RPMI7951 (cell line): ENCODE measurements around the gene KRTAP5-4. TPM values are rescaled to one million over a fixed set of nuclear protein-coding genes. Genes with fewer than 3 reads are reported as not detected.
"Not testable (repeated sequence)": the region's sequence is repeated elsewhere in the genome, so short reads cannot be mapped to it uniquely, and the experiment has no call there.

ENCODE experiments used
- DNase-seq: peaks from one replicate; pipeline ENCODE4 v3.0.0-alpha.2; 2012; ENCODE audit warnings: low read depth
- total RNA-seq: library from RNA; depleted of rRNA; stranded (reverse); fragments of >200 nt; shearing (Covaris generic); gene quantifications from 2 replicates; pipeline ENCODE4 v1.2.3, GENCODE V29; 2014

Gene KRTAP5-4
- total RNA-seq, 1 experiment from 2014 or later, result not detected

DNA sequence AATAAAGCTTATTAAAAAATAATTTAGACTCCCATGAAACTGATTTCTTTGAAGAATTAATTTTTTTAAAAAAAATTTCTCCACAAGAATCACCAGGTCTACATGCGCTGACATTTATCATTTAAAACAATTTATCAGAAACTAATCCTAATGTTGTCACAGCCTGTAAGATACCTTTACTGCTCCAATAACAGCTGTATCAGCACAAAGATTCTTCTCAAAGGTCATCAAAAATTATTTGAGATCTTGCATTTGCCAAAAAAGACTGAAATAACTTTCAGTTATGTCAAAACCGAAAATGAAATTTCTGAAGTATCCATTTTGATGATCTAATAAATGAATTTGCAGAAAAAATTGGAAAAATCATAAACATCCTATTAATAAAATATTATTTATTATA lies 15.7 kb upstream of the KRTAP5-4 start:
- no peak for DNase-seq

- no peak for DNase-seq
Observed at GRCh38 chr11:1636291-1636950, 14.5 kb upstream of the KRTAP5-4 start.

- no peak for DNase-seq
Observed at GRCh38 chr11:1633864-1634263, 11.9 kb upstream of the KRTAP5-4 start.

DNA sequence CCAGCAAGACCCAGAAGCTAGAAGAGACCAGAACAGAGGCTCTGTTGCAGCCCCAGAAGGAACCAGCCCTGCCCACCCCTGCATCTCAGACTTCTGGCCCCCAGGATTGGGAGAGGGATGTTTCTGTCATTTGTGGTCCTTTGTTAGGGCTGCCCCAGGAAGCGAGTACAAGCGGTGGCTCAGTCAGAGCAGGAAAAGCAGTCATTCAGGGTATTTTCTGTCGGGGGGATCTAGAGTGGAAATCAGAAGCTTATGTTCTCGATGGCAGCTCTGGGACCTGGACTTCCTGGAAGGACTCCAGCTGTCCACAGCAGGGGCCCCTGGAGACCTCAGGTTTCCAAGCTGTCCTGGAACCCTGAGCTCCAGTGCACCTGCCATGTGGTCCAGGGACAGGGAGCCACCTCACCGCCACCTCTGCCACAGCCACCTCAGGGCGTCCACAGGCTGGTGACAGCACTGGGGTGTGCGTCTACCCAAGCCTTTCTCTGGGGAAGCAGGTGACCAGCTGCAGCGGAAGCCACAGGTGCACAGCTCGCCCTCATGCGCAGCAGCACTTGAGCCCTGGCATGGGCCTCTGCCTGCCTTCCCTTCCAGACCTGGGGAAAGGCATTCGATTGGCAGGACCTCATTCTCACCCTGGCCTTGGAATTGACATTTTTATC lies 10.2 kb upstream of the KRTAP5-4 start:
- DNase-seq, result no peak

- DNase-seq, result no peak
Observed at GRCh38 chr11:1631066-1631568, 9.2 kb upstream of the KRTAP5-4 start.

- no peak for DNase-seq
Observed at GRCh38 chr11:1630271-1630670, 8.3 kb upstream of the KRTAP5-4 start.

DNA sequence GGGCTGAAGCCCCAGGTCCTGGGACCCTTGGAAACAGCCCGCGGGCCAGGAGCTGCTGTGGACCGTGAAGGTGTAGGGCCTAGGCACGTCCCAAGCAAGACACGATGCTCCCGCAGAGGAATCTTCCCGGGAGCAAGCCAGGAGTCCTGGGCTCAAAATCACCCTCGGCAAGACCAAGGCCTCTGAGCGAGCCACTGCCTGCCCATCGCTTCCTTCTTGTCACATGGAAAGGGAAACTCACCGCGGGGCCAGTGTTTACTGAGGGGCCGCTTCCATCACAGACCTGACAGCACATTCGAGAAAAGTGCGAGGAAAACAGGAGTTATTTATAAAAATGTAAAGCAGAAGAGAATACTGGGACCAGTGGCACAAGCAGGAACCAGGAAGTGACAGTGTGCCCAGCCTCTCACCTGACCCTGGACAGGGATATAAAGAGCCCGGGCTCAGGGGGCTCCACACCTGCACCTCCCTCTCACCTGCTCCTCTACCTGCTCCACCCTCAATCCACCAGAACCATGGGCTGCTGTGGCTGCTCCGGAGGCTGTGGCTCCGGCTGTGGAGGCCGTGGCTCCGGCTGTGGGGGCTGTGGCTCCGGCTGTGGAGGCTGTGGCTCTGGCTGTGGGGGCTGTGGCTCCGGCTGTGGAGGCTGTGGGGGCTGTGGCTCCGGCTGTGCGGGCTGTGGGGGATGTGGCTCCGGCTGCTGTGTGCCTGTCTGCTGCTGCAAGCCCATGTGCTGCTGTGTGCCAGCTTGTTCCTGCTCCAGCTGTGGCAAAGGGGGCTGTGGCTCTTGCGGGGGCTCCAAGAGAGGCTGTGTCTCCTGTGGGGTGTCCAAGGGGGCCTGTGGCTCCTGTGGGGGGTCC lies 7.6 kb upstream of the KRTAP5-4 start, which contains the start of gene KRTAP5-5:
Gene KRTAP5-5 (plus strand): TSS at position 450 of the 860 bp plus-strand sequence. CDS start 66 bp downstream, at position 516.
- DNase-seq, result no peak

GRCh38 chr11:1628506-1629325 lies 6.8 kb upstream of the KRTAP5-4 start:
- peak; percentile 12 for DNase-seq

GRCh38 chr11:1625541-1625940 lies 3.6 kb upstream of the KRTAP5-4 start:
- no peak for DNase-seq

DNA sequence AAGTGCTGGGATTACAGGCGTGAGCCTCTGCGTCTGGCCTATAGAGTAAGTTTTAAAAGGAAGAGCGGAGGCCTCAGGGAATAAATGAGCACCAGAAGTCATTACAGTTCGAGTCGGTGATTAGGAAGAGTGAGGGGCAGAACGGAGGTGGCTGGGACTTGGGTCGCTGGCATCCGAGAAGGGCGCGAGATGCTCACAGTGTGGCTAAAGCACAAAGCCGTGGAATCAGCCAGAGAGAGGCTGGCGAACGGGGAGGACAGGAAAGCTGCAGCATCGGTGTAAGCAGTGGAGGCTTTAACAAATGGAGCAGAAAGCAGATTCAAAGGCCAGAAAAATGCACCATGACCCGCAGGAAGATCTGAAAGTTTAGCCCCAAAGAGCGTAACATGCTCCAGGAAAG lies 2.7 kb upstream of the KRTAP5-4 start:
- DNase-seq, result no peak

- no peak for DNase-seq
Observed at GRCh38 chr11:1623716-1624115, 1.8 kb upstream of the KRTAP5-4 start.

DNA sequence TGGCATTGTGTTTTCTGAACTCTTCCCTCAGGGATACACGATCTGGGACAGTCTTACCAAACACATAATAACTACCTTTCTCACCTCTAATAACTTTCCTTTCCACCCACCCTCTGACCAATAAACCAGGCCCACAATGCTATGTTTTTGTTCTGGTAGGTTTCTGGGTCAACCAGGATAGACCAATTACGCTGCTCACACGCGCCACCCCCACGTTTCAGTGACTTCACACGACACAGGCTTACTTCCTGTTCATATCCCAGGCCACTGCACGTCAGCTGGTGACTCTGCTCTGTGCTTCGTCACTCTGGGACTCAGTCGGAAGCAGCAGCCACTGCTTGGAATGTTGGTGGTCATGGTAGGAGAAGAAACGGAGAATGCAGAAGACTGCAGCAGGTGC lies 2.5 kb downstream of the KRTAP5-4 start:
- DNase-seq, result peak; percentile 31

DNA sequence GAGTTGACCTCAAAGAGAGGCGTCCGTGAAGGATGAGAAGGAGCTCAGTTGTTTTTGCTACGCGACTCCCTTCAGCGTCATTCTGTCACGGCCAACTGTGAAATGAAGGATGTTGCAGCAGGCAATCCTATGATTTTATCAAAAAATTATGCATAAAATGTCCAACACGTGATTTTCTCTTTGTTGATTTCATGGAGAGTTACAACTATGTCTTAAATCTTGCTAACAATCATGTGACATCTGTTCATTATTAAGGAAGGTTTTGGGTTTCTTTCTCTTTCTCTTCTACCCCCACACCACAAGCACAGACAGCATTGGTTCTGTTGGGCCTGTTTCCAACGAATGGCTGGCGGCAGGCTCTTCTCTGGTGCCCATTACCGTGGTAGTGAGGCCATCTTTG lies 3.7 kb downstream of the KRTAP5-4 start:
- no peak for DNase-seq

- no peak for DNase-seq
Observed at GRCh38 chr11:1608363-1608762, 13.6 kb downstream of the KRTAP5-4 start, which contains the start of gene KRTAP5-3. Gene KRTAP5-3 (minus strand): TSS chr11:1608463. CDS start chr11:1608385, 78 bp downstream.

DNA sequence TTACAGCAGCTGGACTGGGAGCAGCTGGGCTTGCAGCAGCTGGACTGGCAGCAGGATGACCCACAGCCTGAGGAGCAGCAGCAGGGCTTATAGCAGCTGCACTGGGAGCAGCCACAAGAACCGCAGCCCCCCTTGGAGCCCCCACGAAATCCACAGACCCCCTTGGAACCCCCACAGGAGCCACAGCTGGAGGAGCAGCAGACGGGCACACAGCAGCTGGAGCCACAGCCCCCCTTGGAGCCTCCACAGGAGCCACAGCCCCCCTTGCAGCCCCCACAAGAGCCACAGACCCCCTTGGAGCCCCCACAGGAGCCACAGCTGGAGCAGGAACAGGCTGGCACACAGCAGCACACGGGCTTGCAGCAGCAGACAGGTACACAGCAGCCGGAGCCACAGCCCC lies 14.0 kb downstream of the KRTAP5-4 start:
- DNase-seq, result not testable (repeated sequence)

GRCh38 chr11:1607156-1607845 lies 14.6 kb downstream of the KRTAP5-4 start:
- DNase-seq, result not testable (repeated sequence)

DNA sequence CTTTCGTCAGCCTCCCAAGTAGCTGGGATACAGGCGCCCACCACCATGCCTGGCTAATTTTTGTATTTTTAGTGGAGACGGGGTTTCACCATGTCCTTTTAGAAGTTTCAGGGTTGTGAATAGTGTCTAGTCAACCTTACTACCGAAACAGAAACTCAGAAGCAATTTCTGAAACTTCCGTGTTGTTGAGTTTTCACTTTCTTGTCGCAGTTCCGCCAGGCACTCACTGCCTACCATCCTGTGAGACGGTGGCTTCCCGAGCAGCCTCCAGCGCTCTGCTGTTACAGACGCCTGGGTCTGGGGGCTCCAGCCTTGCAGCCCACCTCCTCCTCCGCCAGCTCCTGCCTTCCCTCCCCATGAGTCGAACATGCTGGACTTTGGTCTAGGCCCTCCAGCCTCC lies 16.0 kb downstream of the KRTAP5-4 start:
- not testable (repeated sequence) for DNase-seq

- DNase-seq, result no peak
Observed at GRCh38 chr11:1604711-1605110, 17.2 kb downstream of the KRTAP5-4 start.

DNA sequence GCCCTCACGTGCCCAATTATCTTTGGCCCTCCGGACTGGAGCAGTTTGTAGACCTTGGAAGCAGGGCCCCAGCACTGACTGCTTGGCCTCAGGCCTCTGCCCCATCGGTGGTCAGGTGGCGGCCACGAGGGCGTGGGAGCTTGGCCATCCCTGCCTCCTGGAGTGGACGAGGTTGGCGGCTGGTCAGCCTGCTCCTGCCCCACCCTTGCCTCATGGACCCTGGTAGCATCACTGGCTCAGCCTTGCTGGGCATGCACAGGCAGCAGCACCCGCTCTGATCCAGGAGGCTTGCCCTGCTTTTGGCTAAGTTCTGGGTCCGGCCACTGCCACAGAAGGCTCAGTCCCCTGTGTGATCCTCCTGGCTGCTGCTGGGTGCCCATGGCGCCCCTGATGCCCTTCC lies 17.8 kb downstream of the KRTAP5-4 start:
- DNase-seq, result no peak

- DNase-seq, result no peak
Observed at GRCh38 chr11:1603629-1604028, 18.3 kb downstream of the KRTAP5-4 start.

DNA sequence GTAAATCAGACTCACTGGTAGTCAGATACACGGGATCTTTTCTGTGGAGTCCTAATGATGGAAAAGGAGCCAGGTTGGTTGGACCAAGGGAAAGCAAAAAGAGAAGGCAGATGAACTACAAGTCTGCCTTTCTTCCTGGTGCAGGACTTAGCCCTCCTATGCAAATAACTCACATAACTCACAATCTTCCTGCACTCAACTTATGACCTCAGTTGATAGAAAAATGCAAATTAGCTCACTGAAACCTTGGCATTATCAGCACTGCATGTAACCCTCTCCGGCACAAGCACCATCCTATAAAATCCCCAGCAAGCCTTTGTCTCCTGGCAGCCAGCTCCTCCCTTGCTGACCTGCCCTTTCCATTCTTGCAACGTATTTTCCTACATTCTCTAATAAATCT lies 20.3 kb downstream of the KRTAP5-4 start:
- DNase-seq, result not testable (repeated sequence)
